ENCODE results near the gene TPCN2.
"Not testable (repeated sequence)": the region's sequence is repeated elsewhere in the genome, so short reads cannot be mapped to it uniquely, and the experiment has no call there.

TPCN2 gene

DNA sequence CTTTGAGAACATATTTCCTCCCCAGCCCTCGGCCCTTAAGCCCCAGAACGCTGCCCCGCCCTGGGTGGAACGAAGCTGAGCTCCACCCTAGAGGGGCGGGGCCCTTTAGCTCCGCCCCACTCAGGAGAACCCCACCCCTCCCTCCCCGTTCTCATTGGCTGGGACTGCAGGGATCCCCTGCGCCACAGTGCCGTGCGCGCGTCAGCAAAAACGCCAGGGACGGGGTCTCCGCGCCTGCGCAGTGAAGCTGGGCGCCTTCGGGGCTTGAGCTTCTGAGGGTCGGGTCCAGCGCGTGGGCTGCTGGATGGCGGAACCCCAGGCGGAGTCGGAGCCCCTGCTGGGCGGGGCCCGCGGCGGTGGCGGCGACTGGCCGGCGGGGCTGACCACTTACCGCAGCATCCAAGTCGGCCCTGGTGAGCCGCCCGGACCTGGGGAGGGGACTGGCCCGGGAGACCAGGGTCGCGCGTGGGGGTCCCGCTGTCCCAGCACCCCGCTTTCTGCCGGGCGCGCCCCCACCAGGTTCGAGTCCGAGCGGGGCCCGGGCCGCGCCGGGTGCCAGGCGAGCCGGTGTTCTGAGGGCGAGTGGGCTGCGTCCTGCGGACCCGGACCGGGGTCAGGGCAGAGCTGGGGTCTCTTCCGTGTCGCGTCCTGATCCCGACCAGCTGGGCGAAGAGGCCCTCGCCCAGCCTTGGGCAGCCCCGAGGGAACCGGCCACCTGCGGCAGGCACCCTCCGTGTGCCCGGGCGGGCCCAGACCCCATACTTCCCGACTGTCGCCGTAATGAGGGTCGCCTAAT lies at the start of gene TPCN2:
Gene TPCN2, plus strand, starts transcription at position 239 of the 796 bp plus-strand sequence. Its CDS starts 66 bp downstream, at position 305.
- peak; percentile 90 for DNase-seq (ENCODE audit: low read depth in 2 of 2)

DNA sequence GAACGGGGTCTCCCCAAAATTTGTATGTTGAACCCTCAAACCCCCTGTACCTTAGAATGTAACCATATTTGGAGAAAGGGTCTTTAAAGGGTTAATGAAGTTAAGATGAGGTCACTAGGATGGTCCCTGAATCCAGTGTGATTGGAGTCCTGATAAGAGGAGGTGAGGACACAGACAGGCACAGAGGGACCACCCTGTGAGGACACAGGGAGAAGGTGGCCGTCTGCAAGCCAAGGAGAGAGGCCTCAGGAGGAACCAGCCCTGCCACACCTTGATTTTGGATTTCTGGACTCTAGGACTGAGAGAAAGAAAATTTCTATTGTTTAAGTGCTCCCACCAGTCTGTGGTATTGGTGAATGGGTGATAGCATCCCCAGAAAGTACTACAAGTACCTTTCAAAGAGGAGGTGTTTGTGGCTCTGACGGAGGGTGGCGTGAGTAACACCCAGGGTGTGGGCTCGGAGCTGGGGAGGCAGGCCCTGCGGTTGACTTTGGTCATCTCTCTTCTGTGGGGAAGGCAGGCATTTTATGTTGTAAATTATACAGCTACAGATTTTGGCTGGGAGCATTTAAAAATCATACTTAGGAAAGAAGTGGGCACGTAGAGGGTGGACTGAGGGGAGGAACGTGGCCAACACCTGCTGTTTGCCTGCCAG lies 49.5 kb upstream of the TPCN2 start:
- DNase-seq (ENCODE audit: low read depth in 2 of 2): no peak

DNA sequence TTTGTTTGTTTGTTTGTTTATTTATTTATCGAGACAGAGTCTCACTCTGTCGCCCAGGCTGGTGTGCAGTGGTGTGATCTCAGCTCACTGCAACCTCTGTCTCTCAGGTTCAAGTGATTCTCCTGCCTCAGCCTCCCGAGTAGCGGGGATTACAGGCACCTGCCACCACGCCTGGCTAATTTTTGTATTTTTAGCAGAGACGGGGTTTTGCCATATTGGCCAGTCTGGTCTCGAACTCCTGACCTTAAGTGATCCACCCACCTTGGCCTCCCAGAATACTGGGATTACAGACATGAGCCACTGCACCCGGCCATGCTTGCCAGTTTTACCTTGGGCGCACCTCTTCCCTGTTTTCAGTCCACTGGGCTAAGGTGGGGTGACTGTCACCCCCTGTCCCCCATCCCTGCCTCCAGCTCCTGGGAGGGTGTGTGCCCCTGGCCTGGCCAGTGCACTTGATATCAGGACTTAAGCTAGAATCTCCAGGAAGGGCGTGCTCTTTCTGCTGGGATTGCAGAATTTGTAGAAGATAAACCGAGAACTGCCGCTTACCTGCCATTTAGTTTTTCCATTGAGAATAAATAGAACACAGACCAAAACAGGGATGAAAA lies 48.9 kb upstream of the TPCN2 start:
- not testable (repeated sequence) for DNase-seq (ENCODE audit: low read depth in 2 of 2)

DNA sequence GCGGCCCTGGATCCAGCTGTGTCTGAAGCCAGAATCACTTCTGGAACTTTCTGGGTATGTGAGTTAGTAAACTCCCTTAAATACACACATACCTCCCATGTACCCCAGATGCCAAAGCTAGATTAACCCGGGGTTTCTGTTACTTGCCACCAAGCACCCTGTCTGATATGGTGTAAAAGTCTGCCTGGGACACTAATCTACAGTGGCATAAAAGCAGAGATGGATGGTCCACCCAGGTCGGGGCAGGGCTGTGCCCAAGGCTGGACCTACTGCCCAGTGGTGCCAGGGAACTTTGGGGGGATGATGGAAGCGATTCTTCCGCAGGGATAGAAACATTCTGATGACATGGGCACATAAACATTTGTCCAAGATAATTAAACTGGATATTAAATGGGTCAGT lies 48.3 kb upstream of the TPCN2 start:
- DNase-seq (ENCODE audit: low read depth in 2 of 2): no peak

- peak in 1 of 2 experiments; percentile 33 for DNase-seq (ENCODE audit: low read depth in 2 of 2)
These were observed 47.9 kb upstream of the TPCN2 start for GRCh38 chr11:69000831-69001242.

DNA sequence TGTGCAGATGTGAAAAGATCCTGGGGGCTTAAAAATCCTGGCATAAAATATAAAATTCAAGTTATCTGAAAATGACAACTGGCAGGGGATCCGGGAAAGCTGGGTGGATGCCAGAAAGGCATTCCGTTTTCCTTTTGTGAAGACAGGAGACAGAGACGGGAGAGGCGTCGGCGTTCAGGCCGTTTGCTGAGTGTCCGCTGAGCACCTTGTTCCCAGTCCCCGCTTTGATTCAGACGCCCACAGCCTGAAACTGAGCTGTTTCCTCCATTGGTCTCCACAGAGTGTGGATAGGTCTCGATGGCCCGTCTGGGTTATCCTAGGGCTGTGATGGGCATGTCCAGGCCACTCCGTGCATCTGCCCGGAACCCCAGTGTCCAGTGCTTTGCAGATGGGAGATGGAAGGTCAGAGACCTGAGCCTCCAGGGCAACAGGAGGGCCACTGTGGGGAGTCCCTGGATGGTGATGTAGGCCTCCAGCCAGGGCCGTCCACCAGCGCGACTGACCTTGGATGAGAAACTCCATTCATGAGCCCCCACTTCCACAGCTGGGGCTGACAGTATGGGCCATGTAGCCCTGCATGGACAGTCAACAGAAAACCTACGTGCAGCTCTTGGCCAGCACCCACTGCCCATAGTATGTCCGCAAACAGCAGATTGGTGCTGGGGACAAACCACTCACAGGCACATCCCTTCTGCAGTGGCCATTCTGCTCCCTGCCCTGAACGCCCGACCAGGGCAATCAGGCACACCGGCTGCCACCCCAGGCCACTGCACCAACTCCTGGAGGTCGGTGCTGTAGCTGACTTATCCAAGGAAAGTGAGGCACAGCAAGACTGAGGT lies 47.3 kb upstream of the TPCN2 start:
- no peak for DNase-seq (ENCODE audit: low read depth in 2 of 2)

DNA sequence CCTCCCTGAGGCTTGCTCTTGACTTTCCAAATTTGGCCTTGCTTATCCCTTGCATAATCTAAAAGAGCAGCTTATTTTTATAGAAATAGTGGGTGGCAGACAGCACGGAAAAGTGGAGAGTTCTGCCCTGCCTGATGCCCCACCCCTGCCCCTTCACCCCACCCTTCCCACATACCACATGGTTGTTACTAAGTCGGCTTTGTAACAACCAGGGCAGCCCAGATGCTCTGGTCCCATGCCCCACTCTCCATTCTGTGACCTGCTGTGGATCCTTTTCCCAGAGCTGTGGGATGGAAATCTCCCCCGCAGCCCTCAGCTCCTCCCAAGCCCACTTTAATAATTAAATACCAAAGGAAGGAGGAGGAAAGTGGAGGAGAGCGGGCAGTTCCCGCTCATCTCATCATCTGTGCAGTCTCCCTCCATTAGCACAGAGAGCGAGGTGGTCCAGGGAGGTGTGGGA lies 46.6 kb upstream of the TPCN2 start:
- DNase-seq (ENCODE audit: low read depth in 2 of 2): no peak

GRCh38 chr11:69002570-69003231 lies 46.0 kb upstream of the TPCN2 start:
- no peak for DNase-seq (ENCODE audit: low read depth in 2 of 2)

- no peak for DNase-seq (ENCODE audit: low read depth in 2 of 2)
These were observed 45.3 kb upstream of the TPCN2 start for GRCh38 chr11:69003301-69003865.

- DNase-seq (ENCODE audit: low read depth in 2 of 2): no peak
These were observed 44.8 kb upstream of the TPCN2 start for GRCh38 chr11:69003866-69004367.

GRCh38 chr11:69004411-69005182 lies 44.1 kb upstream of the TPCN2 start:
- DNase-seq (ENCODE audit: low read depth in 2 of 2): no peak

- no peak for DNase-seq (ENCODE audit: low read depth in 2 of 2)
These were observed 43.5 kb upstream of the TPCN2 start for GRCh38 chr11:69005183-69005630.

DNA sequence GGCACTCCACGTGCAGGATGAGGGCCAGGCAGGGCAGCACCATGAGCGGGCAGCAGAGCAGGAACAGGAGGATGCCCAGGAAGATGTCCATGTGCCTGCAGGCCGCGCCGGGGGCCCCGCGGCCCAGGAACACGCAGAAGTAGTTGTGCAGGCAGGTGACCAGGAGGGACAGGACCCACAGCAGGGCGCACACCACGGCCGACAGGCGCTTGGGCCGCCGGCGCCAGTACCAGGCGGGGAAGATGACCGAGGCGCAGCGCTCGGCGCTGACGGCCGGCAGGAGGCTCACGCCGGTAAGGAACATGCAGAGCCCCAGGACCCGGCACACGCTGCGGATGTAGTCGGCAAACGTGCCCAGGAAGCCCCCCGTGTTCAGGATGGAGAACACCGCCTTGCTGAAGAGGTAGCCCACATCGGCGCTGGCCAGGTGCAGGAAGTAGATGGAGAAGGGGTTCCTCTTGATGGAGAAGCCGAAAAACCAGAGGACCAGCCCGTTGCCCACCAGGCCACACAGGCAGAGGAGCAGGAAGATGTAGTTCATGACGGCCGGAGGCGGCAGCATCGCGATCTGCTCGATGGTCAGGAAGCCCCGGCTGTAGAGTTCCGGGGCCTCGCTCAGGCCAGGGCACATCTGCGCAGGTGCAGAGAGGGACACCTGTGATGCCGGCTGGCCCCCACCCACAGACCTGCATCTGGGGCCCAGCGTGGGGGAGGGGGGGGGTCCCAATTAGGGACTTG lies 42.9 kb upstream of the TPCN2 start:
- DNase-seq (ENCODE audit: low read depth in 2 of 2): no peak

GRCh38 chr11:69006816-69007215 lies 41.9 kb upstream of the TPCN2 start:
- DNase-seq (ENCODE audit: low read depth in 2 of 2): no peak

DNA sequence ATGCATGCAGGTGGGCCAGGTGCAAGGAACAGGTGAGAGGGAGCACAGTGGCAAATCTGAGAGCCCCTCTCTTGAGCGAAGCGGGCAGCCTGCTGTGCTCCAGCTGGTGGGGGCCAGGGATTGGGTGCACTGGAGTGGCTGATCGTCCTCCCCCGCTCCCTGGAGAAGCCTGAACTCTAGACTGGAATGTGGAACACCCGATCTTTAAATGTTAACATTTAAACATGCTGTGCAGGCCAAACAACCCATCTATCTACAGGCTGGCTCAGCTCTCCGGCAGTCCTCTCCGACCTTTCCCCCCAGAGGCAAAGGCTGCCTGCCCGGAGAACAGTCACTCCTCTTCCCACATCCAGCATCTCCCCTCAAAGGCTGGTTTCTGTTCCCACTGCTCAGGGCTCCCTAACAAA lies 40.8 kb upstream of the TPCN2 start:
- no peak for DNase-seq (ENCODE audit: low read depth in 2 of 2)

DNA sequence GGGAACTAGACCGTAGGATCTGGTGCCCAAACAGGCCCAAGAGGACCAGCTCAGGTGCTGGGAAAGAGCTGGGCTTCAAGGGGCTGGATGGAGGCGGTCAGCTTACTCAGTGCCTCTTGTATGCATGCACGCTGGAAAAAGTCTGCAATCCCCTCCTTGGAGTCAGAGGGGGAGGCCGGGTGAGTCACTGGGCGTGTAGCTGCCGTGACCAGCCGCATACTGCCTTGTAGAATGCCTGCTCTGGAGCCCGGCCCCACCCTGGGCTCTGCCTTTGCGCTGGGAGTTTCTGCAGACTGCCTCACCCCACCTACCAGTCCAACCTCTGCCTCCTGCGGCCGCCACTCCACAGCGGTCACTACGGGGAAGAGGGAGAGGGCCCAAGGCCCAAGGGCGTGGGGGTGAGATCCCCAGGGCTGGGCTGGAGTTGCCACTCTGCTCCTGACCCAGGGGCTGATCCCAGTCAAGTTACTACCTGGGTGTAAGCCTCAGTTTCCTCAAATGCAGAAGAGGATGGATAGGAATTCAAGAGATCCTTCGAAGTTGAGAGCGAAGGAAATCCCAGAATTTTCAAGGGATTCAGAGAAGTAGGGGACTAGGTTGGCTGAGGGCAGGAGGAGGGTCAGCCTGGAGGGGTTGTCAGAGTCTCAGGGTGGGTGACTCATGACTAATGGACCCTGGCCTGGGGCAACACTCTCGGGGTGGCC lies 39.8 kb upstream of the TPCN2 start:
- DNase-seq (ENCODE audit: low read depth in 2 of 2): peak; percentile 74

- DNase-seq (ENCODE audit: low read depth in 2 of 2): no peak
These were observed 39.1 kb upstream of the TPCN2 start for GRCh38 chr11:69009441-69010211.

All from fibroblast of skin of left biceps (primary cell).